ENCODE data around the gene ANKRD34A.
"Not testable (repeated sequence)": the region's sequence is repeated elsewhere in the genome, so short reads cannot be mapped to it uniquely, and the experiment has no call there.

Gene ANKRD34A

DNA sequence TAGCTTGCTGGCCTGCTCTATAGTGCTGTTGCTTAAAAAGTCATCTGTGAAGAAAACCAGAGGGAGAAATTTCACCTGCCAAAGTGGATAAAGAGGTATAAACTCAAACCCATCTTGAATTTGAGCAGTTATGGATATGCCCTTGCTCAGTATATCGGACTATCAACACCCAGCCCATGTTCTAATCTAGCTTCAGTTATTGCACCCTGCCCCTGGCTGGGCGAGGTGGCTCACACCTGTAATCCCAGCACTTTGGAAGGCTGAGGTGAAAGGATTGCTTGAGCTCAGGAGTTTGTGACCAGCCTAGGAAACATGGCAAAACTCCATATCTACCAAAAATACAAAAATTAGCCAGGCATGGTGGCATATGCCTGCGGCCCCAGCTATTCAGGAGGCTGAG, 19.8 kb downstream of the ANKRD34A start:
- no peak overlapping the region for H3K4me3 ChIP-seq (replicated peaks; ENCODE audit: low read depth, low read length)
- TF ChIP-seq, protein P1, sequence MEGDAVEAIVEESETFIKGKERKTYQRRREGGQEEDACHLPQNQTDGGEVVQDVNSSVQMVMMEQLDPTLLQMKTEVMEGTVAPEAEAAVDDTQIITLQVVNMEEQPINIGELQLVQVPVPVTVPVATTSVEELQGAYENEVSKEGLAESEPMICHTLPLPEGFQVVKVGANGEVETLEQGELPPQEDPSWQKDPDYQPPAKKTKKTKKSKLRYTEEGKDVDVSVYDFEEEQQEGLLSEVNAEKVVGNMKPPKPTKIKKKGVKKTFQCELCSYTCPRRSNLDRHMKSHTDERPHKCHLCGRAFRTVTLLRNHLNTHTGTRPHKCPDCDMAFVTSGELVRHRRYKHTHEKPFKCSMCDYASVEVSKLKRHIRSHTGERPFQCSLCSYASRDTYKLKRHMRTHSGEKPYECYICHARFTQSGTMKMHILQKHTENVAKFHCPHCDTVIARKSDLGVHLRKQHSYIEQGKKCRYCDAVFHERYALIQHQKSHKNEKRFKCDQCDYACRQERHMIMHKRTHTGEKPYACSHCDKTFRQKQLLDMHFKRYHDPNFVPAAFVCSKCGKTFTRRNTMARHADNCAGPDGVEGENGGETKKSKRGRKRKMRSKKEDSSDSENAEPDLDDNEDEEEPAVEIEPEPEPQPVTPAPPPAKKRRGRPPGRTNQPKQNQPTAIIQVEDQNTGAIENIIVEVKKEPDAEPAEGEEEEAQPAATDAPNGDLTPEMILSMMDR (IDR thresholded peaks at IDR 0.05; ENCODE audit: low read depth, low read length, missing control alignments): no peak
- no peak for DNase-seq (ENCODE audit: extremely low read depth, low read depth)

- H3K4me3 ChIP-seq (replicated peaks; ENCODE audit: low read depth, low read length): no peak overlapping the region
- TF ChIP-seq, protein P1 (IDR thresholded peaks at IDR 0.05; ENCODE audit: low read depth, low read length, missing control alignments): no peak
- no peak for DNase-seq (ENCODE audit: extremely low read depth, low read depth)
Measured at GRCh38 chr1:145942871-145943270, 21.5 kb downstream of the ANKRD34A start.

DNA sequence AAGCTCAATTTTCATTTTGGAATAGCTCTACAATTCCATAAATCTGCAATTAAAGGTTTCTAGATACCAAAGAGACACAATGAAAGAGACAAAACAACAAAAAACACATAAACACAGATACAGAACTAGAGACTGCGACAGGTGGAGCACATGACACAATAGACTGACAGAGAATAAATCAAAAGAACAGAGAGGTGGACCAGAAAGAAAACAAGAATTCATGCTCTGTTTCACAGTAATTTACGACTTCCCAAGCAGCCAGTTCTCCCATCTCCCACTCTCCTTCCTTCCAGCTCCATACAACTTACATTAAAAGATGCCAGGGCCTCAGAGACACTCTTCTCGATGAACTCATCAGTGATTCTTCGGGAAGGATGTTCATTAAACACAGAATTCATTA, 22.0 kb downstream of the ANKRD34A start:
- no peak for DNase-seq (ENCODE audit: extremely low read depth, low read depth)
- TF ChIP-seq, protein P1 (IDR thresholded peaks at IDR 0.05; ENCODE audit: low read depth, low read length, missing control alignments): no peak
- H3K4me3 ChIP-seq (replicated peaks; ENCODE audit: low read depth, low read length): no peak overlapping the region

DNA sequence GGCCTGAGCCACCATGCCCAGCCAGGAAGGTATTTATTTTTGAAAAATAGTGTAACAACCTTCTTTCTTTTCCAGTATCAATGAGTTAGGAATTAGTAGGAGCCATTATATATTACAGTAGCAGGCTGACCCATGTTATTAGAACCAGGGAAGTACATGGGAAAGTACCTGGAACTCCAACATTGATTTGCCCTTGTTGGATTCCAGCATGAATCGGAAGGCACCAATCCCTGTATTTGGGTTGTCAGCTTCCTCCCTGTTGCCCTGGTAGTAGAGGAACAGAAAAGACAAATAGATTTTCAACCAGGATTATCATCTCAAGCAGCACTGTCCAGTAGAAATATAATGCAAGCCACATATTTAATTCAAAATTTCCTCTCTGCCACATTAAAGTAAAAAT, 26.9 kb downstream of the ANKRD34A start:
- DNase-seq (ENCODE audit: extremely low read depth, low read depth): no peak
- TF ChIP-seq, protein P1 (IDR thresholded peaks at IDR 0.05; ENCODE audit: low read depth, low read length, missing control alignments): no peak
- no peak overlapping the region for H3K4me3 ChIP-seq (replicated peaks; ENCODE audit: low read depth, low read length)

DNA sequence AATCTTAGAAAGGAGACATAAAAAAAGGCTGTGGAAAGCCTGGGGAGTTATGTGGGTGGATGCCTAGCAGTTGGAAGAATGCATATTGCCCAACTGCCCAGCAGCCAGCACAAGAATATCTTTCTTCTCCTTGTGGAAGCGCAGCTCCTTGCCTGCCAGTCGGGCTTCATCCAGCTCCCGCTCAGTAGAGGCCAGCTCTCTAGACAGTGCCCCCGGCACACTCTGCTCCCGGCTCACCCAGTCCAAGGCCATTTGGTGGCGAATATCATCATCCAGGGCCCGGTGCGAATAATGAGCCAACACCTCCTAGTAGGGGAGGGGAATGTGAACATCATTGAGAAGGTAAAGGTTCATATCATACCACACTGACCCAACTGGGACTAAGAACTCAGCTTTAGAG, 28.1 kb downstream of the ANKRD34A start:
- TF ChIP-seq, protein P1 (IDR thresholded peaks at IDR 0.05; ENCODE audit: low read depth, low read length, missing control alignments): no peak
- no peak for DNase-seq (ENCODE audit: extremely low read depth, low read depth)
- no peak overlapping the region for H3K4me3 ChIP-seq (replicated peaks; ENCODE audit: low read depth, low read length)

DNA sequence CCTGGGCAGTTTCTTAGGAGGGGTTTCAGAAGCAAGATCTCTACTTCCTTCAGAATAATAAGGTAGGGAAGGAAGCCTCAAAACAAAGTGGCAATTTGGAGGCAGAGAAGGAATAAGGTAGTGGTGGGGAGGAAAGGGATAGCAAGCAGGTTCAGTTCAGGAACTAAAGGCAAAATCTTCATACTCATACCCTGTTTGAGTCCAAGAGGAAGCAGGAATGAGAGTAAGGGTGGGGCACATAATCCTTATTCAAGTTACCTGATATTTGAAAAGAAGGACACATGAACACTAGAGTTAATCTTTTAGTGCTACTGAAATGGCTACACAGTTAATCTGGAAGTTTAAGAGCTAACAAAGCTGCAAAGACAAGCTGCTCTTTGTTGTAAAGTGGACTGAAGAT, 28.7 kb downstream of the ANKRD34A start:
- no peak overlapping the region for H3K4me3 ChIP-seq (replicated peaks; ENCODE audit: low read depth, low read length)
- DNase-seq (ENCODE audit: extremely low read depth, low read depth): no peak
- TF ChIP-seq, protein P1 (IDR thresholded peaks at IDR 0.05; ENCODE audit: low read depth, low read length, missing control alignments): no peak

DNA sequence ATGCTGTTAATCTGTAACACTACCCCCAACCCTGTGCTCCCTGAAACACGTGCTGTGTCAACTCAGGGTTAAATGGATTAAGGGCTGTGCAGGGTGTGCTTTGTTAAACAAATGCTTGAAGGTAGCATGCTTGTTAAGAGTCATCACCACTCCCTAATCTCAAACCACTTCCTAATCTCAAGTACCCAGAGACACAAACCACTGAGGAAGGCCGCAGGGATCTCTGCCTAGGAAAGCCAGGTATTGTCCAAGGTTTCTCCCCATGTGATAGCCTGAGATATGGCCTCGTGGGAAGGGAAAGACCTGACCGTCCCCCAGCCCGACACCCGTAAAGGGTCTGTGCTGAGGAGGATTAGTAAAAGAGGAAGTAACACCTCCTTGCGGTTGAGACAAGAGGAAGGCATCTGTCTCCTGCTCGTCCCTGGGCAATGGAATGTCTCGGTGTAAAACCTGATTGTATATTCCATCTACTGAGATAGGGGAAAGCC, 31.8 kb downstream of the ANKRD34A start:
- not testable (repeated sequence) for H3K4me3 ChIP-seq (replicated peaks; ENCODE audit: low read depth, low read length); DNase-seq (ENCODE audit: extremely low read depth, low read depth)
